HL-60/S4 treated with phorbol 12-myristate 13-acetate at 8.2 ng/mL for 4 days and 3 days (cell line): ENCODE data around the gene ADAM23.

Source experiments
- in situ Hi-C: fragments of 300-500 bp; cut with MboI; formaldehyde crosslinking; loops from 2 replicates; pipeline ENCODE4 v1.15.0; 2022; ENCODE audit warnings: low sequenced_read_pairs

Gene ADAM23

DNA sequence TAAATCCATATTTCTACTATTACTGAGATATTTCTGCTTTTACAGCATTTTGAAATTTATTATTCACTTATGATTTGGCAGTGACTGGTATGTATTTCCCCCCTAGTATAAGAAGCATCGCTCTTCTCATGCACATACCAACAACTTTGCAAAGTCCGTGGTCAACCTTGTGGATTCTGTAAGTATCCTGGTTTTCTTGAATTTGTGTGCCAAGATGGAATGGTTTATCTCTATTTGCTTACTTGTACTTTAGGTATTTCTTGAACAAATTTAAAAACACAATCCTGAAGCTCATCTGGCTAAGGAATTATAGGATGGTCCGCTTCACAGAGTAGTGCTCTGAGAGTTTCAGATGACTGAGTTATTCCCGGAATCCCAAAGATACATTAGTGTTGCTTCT, 114.0 kb downstream of the ADAM23 start:
- in situ Hi-C loops: no loop called here

GRCh38 chr2:206558492-206558891, 115.2 kb downstream of the ADAM23 start:
- in situ Hi-C loops: no loop called here

GRCh38 chr2:206561962-206562361, 118.6 kb downstream of the ADAM23 start:
- in situ Hi-C loops: no loop called here

DNA sequence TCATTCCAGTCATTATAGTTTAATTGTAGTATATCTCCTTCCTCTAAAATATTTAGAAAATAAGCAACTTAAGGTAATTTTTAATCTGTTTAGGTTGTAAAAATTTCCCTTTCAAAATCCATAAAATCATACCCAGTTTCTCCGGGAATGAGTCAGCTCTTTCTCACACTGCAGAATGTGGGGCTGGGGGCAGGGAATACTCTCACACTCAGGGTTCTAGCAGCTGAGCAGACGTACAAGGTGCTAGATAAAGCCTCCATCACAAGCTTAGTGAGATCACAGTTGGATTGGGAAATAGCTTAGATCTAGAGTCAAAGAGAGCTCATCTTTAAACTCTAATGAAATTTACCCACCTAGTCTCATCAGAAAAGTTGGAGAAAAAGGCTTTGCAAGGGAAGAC, 119.0 kb downstream of the ADAM23 start:
- in situ Hi-C loops: no loop called here

- in situ Hi-C loops: no loop called here
Observed at GRCh38 chr2:206563374-206563773, 120.0 kb downstream of the ADAM23 start.

DNA sequence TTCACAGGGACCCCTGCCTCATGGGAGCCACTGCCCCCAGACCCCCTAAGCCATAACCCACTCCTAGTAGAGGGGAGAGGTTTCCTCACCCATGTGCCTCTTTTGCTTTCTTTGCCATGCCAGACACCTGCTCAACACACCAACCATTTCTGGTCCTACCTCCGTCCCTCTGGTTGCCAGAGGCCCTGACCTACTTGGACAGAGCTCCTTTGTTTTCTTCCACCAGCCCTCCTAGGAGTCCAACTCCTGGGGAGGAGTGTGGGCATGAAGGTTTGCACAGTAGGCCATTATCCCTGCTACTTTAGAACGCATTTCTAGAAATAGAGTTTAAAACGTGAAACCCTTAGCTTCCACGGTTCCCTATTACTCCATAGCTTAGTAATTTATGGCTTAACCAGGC, 122.3 kb downstream of the ADAM23 start:
- in situ Hi-C loops: no loop called here

DNA sequence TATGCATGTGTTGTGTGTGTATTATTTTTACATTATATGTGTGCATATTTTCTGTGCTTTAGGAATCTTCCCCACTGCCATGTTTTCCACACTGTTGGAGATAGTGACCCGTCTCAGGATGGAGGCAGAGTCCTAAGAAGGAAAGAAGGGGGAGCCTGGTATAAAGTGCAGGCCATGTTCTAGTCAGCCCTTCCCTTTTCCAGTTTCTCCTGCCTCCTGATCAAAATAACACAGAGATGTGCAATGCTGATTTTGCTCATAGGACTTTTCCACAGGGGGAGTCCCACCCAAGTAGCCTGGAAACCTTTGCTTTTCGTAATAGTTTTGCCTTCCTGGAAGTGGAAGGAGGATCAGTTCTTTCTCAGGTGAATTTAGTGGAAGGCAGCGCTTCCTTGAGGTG, 126.1 kb downstream of the ADAM23 start:
- in situ Hi-C loops: no loop called here

DNA sequence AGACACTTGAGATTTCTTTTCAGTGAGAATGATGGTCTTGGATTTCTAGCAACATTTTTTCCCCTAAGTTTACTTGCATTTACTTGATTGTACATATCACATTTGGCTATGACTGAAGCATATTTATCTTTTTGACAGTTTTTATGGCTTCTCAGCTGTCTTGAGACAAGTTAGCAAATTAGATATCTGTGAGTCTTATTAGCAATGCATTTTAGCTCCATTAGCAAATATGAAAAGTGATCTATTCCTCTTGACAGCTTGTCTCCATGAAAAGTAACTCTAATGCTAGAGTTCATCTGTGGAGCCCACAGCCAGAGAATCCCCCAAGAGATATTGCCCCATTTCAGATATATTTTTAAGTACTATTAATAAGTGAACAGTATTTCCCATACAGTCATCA, 126.9 kb downstream of the ADAM23 start:
- in situ Hi-C loops: no loop called here

- in situ Hi-C loops: no loop called here
Observed at GRCh38 chr2:206572725-206573124, 129.4 kb downstream of the ADAM23 start.

DNA sequence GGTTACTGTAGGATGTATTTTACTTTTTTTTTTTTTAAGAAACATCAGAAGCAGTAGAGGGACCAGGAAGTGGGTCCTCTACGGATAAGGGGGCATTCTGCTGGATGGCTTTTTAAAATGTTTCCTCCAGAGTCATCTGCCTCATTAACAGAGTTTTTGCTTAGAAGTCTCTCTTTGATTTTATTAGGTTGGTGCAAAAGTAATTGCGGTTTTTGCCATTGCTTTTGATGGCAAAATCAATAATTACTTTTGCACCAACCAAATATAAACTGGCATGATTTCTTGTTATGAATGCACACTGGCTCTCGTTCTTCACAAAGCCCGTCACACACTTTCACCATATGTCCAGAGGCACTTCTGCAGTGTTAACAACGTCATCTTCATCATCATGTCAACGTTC, 130.5 kb downstream of the ADAM23 start:
- in situ Hi-C loops: no loop called here

DNA sequence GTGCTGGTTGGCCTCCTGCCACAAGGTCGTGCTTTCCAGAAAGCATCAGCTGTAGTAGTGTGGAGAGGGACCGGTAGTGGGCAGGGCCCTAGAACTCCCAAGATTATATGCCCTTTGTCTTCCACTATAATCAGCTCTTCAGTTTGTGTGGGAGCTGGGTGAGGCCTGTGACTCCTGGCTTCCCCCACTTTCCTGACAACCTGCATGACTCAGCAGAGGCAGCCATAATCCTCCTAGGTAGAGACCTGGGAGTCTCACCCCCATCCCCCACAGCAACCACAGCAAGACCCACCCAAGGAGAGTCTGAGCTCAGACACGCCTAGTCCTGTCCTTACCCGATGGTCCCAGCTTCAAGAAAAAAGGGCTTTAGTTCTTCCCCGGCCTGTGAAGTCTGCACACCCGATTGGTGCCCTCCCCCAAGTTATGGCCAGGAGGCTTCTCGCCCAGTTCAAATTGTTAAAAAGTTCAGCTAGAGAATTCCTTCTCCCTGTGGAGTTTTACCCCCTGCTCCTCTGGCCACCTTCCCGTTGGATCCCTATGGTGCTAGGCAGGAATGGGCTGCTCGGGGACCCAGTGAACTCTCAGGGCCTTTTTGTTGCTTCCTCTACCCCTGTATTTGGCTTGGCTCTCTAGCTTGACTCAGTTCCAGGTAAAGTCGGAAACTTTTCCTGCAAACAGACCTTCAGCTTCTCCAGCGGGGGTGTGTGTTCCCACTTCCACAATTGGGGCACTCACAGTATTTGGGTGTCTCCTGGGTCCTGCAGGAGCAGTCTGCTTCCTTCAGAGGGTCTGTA, 141.2 kb downstream of the ADAM23 start:
- in situ Hi-C loops: no loop called here

GRCh38 chr2:206585335-206585734, 142.0 kb downstream of the ADAM23 start:
- in situ Hi-C loops: no loop called here

GRCh38 chr2:206586609-206587008, 143.3 kb downstream of the ADAM23 start:
- in situ Hi-C loops: no loop called here

- in situ Hi-C loops: no loop called here
Observed at GRCh38 chr2:206597717-206598218, 154.4 kb downstream of the ADAM23 start.

DNA sequence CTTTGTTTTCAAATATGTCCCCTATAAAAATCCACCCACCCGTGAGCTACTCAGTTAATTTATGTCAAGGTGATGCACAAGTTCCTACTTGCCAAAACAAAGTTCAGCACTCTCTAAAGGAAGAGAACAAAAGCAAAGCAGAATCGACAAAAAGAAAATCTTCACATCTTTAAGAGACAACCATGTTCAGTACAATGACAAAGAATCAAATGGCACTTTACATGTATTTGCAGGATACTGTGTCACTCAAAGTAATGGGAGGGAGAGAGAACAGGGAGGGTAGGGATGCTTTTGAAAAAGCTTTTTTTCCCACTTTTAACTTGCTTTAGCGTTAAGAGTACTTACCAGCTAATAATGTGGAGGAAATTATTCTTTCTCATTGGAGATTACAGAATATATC, 159.9 kb downstream of the ADAM23 start:
- in situ Hi-C loops: no loop called here

GRCh38 chr2:206610451-206610850, 167.1 kb downstream of the ADAM23 start:
- in situ Hi-C loops: no loop called here

GRCh38 chr2:206611191-206611590, 167.9 kb downstream of the ADAM23 start:
- in situ Hi-C loops: no loop called here

- in situ Hi-C loops: no loop called here
Observed at GRCh38 chr2:206611736-206612135, 168.4 kb downstream of the ADAM23 start.

GRCh38 chr2:206614811-206615210, 171.5 kb downstream of the ADAM23 start:
- in situ Hi-C loops: no loop called here

- in situ Hi-C loops: no loop called here
Observed at GRCh38 chr2:206615417-206616089, 172.2 kb downstream of the ADAM23 start.

DNA sequence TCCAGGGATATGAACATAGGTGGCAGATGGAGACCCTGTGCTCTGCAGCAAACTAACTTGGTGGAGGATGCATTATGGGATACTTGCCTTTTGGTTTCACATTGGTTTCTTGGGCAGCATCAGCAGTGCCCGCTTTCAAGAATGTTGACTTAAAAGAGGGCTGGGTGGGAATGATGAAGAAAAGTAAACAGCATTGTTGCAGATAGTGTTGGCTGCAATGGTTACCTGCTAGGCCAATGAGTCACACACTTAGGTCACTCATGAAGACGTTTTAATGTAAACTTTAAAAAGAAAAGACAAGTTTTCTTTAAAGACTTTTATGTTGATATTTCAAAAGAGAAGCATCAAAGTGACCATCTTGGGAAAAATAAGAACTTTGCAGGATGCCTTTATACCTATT, 172.8 kb downstream of the ADAM23 start:
- in situ Hi-C loops: no loop called here

DNA sequence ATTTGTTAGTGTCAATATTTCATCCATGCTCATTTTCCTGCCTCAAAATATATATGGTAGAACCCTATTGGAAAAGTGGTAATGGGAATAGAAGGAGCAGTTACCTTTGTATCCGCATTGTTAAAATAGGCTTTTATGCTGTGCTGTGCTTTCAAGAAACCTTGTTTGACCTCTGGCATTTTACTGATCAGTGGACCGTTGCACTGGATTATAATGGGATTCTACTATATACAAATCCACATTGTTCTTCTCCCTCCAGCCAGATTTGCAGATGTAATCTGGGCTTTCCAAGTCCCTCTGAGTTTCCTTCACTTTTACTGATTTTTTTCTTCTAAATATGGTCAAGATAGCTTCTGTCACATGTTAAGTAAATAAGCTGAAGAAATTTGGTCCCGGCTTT, 175.7 kb downstream of the ADAM23 start:
- in situ Hi-C loops: no loop called here
